Measurements from ENCODE around the gene USP32. TPM values are rescaled to one million over a fixed set of nuclear protein-coding genes. Genes with fewer than 3 reads are reported as not detected.
"Not testable (repeated sequence)": the region's sequence is repeated elsewhere in the genome, so short reads cannot be mapped to it uniquely, and the experiment has no call there.

The USP32 gene
- total and polyA plus RNA-seq, 12 donors: 22.0 to 99.3 (median 54.4) TPM

GRCh38 chr17:60315650-60316049 is 76.3 kb downstream of the USP32 start:
- H3K4me3 ChIP-seq: no peak overlapping the region
- peaks cover 0 to 6% of the 10 kb centered on the region in 2 donors for H3K4me1 ChIP-seq (replicated peaks in 1 of 2)
- no peak overlapping the region for H3K27ac ChIP-seq
- H3K36me3 ChIP-seq (replicated peaks in 1 of 2): no peaks in the 10 kb centered on the region
- 78 to 88% (median 84%) methylated on average over 2 of the region's 2 CpGs for WGBS, 4 donors
- no peaks in the 10 kb centered on the region for H3K27me3 ChIP-seq
- TF ChIP-seq POLR2A (IDR thresholded peaks at IDR 0.05) (no peak), CTCF (IDR thresholded peaks at IDR 0.05) (peak in 2 of 6 experiments; percentile 2 to 6)
- no peak for DNase-seq
- intact Hi-C loops (cut with DNase I): no loop called here
- no peaks in the 10 kb centered on the region for H3K9me3 ChIP-seq (replicated peaks in 1 of 3)

GRCh38 chr17:60314900-60315299 is 77.0 kb downstream of the USP32 start:
- DNase-seq; intact Hi-C loops (cut with DNase I); H3K36me3 ChIP-seq (replicated peaks in 1 of 2); H3K27me3 ChIP-seq; H3K4me3 ChIP-seq; H3K4me1 ChIP-seq (replicated peaks in 1 of 2); H3K9me3 ChIP-seq (replicated peaks in 1 of 3); H3K27ac ChIP-seq: not testable (repeated sequence)
- 90 to 95% (median 93%) methylated on average over 8 of the region's 8 CpGs for WGBS, 4 donors

- Histone ChIP-seq H3K4me1 (replicated peaks in 1 of 2) (peaks cover 0 to 6% of the 10 kb centered on the region in 2 donors), H3K9me3 (replicated peaks in 1 of 3) (no peaks in the 10 kb centered on the region), H3K27me3 (no peaks in the 10 kb centered on the region), H3K4me3 (no peak overlapping the region), H3K36me3 (replicated peaks in 1 of 2) (no peaks in the 10 kb centered on the region), H3K27ac (no peak overlapping the region)
- intact Hi-C loops (cut with DNase I): no loop called here
- TF ChIP-seq CTCF (IDR thresholded peaks at IDR 0.05): no peak
- TF ChIP-seq POLR2A (IDR thresholded peaks at IDR 0.05): no peak
- no peak for DNase-seq
- 81 to 88% (median 84%) methylated on average over 1 of the region's 1 CpG for WGBS, 4 donors
Observed at GRCh38 chr17:60314423-60314822, 77.5 kb downstream of the USP32 start.

GRCh38 chr17:60311936-60312335 is 80.0 kb downstream of the USP32 start:
- H3K36me3 ChIP-seq (replicated peaks in 1 of 2): no peaks in the 10 kb centered on the region
- H3K27ac ChIP-seq: no peak overlapping the region
- H3K4me1 ChIP-seq (replicated peaks in 1 of 2): peaks cover 0 to 6% of the 10 kb centered on the region in 2 donors
- intact Hi-C loops (cut with DNase I): no loop called here
- 89 to 100% (median 95%) methylated on average over 2 of the region's 2 CpGs for WGBS, 4 donors
- TF ChIP-seq CTCF (IDR thresholded peaks at IDR 0.05) (no peak), POLR2A (IDR thresholded peaks at IDR 0.05) (no peak)
- no peak for DNase-seq
- H3K27me3 ChIP-seq: no peaks in the 10 kb centered on the region
- no peak overlapping the region for H3K4me3 ChIP-seq
- H3K9me3 ChIP-seq (replicated peaks in 1 of 3): no peaks in the 10 kb centered on the region

- 93 to 98% (median 97%) methylated on average over 2 of the region's 2 CpGs for WGBS, 4 donors
- no peak overlapping the region for H3K4me3 ChIP-seq
- no peak overlapping the region for H3K27ac ChIP-seq
- TF ChIP-seq CTCF (IDR thresholded peaks at IDR 0.05): no peak
- TF ChIP-seq POLR2A (IDR thresholded peaks at IDR 0.05): no peak
- intact Hi-C loops (cut with DNase I): no loop called here
- no peaks in the 10 kb centered on the region for H3K36me3 ChIP-seq (replicated peaks in 1 of 2)
- no peaks in the 10 kb centered on the region for H3K9me3 ChIP-seq (replicated peaks in 1 of 3)
- peaks cover 0 to 6% of the 10 kb centered on the region in 2 donors for H3K4me1 ChIP-seq (replicated peaks in 1 of 2)
- DNase-seq: no peak
- H3K27me3 ChIP-seq: no peaks in the 10 kb centered on the region
Observed at GRCh38 chr17:60311186-60311585, 80.7 kb downstream of the USP32 start.
